ENCODE results near the gene LRP6.

DNA sequence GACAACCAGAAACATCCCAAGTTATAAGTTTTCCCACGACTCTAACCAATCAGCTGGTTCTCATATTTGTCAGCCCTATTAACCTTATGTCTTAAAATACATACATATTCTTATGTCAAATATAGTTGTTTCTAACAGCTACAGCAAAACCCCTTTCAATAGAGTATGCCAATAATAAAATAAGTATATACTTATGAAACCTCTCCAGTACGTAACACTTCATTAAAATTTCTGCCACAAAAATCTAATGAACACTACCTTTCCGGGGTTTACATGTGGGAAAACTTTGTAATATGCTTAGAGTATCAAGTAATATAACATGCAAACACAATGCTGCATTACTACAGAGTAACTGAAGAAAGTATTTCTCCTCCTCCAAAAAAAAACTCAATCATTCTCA is 1.8 kb downstream of the LRP6 start:
- TF ChIP-seq, protein P1, sequence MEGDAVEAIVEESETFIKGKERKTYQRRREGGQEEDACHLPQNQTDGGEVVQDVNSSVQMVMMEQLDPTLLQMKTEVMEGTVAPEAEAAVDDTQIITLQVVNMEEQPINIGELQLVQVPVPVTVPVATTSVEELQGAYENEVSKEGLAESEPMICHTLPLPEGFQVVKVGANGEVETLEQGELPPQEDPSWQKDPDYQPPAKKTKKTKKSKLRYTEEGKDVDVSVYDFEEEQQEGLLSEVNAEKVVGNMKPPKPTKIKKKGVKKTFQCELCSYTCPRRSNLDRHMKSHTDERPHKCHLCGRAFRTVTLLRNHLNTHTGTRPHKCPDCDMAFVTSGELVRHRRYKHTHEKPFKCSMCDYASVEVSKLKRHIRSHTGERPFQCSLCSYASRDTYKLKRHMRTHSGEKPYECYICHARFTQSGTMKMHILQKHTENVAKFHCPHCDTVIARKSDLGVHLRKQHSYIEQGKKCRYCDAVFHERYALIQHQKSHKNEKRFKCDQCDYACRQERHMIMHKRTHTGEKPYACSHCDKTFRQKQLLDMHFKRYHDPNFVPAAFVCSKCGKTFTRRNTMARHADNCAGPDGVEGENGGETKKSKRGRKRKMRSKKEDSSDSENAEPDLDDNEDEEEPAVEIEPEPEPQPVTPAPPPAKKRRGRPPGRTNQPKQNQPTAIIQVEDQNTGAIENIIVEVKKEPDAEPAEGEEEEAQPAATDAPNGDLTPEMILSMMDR (IDR thresholded peaks at IDR 0.05), result no peak
- TF ChIP-seq POLR2A (IDR thresholded peaks at IDR 0.05), result no peak
